GM18517 (cell line): Measurements from ENCODE around the gene COL1A1.

ENCODE experiments used
- ATAC-seq: cut with Tn5 transposase; IDR thresholded peaks from one replicate; pipeline ENCODE4 v1.9.1; 2021; ENCODE audit warnings: mild to moderate bottlenecking, moderate library complexity; ENCODE audit not compliant: unreplicated experiment

COL1A1 gene

DNA sequence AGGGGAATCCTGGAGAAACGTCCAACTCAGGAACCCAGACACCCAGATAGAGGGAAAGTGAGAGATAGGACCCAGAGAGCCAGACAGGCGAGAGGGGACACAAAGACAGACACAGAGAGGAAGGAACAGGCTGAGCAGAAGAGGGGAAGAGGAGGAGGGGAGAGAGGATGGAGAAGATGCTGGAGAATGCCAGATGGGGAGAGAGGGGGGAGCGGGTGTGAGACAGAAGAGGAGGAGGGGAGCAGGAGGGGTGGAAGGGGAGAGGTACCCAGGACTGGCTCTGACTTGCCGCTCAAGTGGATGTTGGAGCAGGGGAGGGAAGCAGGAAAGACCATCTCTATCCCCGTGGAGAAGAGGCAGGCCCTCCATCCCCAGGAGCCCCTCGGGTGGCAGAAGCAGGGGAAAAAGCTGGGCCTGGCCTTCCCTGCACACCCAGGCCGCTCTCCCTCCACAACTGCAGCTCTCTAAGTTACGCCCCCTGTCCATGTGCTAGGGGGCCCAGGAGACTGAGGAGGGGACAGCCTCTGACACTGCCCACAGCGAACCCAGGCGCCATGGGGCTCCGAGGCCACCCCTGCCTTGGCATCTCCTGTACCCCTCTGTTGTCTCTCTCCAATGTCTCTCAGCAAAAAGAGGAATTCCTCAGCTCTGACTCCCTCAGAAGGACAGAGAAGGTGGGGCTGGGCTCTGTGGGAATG lies 55.8 kb downstream of the COL1A1 start:
- ATAC-seq: no peak

- ATAC-seq: no peak
These were observed 56.4 kb downstream of the COL1A1 start for GRCh38 chr17:50144845-50145531.

DNA sequence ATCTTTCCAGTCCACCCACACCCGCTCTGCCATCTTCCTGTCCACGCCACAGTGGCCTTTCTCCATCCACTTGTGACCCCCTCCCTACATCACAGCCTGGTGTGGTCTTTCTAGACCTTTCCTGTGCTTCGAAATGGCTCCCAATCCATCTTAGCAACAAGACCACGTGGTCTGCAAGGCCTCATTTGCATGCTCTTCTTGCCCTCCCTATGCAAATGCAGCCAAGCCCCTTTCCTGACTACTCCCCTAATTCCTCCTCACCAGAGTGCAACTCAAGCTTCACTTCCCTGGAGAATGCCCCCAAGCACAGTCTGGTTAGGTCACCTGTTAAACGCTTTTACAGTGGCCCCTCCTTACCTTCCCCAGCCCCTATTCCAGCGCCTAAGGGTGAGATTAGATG lies 57.1 kb downstream of the COL1A1 start:
- no peak for ATAC-seq

DNA sequence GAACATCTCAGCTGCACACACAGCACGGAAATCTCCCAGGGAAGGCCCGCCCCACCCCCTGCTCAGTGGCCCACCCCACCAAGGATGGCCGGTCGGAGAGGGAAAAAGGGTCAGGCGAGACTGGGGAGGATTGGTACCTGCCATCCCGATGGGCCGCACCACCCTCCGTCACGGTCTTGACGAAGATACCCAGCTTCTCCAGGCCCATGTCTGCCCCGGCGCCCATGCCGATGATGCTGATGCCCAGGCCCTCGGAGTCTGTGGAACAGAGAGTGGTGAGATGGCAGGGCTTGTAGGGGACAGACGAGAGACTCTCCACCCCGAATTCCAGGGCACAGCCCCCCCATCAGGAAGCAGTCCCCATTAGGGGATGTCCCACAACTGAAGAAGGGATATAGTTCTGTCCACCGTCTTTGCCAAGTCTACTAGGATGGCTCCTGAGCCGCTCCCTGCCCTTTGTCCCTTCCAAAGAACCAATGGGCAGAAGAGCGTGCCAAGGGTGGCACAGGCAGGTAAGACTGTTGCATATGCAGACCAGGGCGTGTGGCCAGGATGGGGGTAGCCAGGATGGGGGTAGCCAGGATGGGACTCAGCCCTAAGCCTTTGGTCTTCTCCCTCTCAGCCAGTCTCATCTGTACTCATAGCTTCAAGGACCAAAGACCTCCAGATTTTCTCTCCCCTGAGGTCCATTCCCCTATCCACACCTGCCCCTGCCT lies 57.8 kb downstream of the COL1A1 start:
- no peak for ATAC-seq

- no peak for ATAC-seq
These were observed 59.7 kb downstream of the COL1A1 start for GRCh38 chr17:50141745-50142110.

DNA sequence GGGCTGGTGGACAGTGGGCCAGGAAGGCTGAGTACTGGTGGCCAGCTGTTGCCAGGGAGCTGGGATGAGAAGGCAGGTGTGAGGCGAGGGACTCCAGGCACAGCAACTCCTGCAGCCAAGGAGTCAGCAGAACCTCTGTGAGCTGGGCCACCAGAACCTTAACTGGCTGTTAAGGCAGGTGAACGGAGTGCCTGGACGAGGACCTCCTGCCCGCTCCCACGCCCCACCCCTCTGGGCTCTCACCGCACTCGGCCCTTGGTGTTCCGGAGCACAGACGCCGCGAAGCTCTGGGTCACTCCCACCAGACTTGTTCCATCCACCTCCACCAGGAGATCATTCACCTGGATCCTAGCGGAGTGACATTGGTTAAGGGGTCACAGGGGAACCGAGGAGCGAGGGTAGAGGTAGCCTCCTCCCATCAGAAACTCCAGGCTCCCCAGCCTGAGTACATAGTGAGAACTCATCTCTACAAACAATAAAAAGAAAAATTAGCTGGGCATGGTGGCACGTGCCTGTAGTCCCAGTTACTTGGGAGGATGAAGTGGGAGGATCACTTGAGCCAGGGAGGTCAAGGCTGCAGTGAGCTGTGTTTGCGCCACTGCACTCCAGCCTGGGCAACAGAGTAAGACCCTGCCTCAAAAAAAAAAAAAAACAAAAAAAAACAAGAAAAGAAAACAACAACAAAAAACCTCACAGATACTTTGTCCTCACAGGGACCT lies 60.2 kb downstream of the COL1A1 start:
- no peak for ATAC-seq

DNA sequence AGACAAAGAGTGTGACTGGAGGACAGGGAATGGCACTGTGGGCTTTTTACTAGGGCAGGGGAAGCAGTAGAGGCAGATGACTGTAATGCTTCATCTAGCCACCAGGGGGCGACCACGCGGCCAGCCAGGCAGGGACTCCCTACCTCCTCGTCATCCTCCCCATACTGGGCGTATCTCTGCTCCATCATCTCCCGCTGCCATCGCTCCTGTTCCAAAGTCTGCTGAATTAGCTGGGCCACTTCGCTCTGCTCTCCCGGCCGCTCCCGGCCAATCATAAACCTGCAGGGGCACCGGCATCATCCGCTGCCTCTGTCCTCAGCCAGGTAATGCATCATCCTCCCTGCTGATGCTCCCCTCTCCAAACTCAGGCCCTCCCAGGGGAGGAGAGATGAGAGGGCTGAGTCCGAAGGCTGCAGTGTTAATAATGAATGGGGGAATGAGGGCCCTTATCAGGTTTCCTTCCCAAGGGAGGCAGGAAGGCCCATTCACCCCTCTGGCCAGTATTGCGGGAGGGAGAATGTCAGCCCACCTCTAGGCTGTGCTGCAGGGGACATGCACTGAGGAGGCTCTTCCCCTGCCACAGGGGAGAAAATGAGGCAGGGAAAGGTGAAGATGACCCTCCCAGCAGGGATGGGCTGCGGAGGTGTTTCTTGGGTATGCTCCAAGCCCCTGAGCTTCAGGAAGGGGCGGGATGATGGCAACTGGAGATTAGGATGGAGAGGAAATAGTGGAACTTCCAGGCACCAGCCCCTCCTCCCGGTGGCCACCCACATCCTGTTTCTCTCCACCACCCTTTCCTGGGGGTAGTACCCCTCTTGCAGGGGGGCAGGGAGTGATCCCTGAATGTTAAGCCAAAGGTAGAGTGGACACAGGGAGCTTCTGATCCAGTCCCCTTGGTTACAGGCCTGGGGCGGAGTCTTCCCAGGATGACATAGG lies 61.2 kb downstream of the COL1A1 start:
- ATAC-seq: peak; percentile 54

DNA sequence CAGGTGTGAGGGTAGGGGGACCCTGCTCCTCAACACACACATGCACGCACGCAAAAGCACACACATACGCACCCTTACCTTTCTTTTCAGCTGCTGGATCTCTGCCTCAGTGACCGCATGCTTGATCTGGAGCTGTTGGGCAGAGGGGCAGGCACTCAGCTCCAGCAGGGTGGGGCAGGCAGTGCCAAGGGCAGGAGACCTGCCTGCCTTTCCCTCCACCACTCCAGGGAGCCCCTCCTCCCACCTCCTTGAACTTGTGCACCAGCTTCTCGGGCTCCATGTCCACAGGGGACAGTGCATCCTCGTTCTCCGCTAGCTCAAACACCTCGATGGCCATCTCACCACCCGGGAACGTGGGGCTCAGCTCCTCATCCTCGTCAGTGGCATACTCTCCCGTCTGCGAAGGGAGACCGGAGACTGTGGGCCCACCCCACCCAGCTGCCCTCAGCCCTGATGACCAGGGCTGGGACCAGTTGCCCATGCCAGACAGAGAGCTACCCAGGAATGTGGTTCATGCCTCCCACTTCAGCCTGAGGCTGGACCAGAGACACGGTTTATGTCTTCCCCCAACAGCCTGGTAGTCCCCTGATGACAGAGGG lies 62.1 kb downstream of the COL1A1 start:
- ATAC-seq: no peak

DNA sequence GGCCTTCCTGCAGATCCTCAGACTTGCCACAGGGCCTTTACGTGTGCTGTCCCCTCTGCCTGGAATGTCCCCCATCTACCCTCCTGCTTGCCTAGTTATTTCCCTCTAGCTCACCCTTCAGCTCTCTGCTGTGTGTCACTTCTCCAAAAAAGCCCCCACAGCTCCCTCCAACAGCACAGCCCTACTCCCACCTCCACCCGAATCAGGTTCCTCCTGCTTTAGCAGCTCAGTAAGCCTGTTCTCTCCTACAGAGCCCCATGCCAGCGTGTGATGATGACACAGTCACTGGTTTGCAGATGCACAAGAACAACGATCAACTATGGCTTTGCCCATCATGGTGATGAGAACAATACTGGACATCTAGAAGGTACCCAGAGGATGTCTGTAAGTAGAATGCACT lies 64.4 kb downstream of the COL1A1 start:
- no peak for ATAC-seq

GRCh38 chr17:50136096-50136687 lies 65.2 kb downstream of the COL1A1 start:
- no peak for ATAC-seq

- no peak for ATAC-seq
These were observed 65.9 kb downstream of the COL1A1 start for GRCh38 chr17:50135316-50136095.

- ATAC-seq: no peak
These were observed 67.0 kb downstream of the COL1A1 start for GRCh38 chr17:50134206-50135110.

GRCh38 chr17:50133769-50134099 lies 67.7 kb downstream of the COL1A1 start:
- ATAC-seq: no peak
